PC-9 (cell line): Measurements from ENCODE around the gene IL5RA. TPM values are rescaled to one million over a fixed set of nuclear protein-coding genes. Genes with fewer than 3 reads are reported as not detected.

ENCODE experiments used
- BruUV-seq: library from RNA; stranded (reverse); fragments of 400-500 nt; replicated peaks from 2 replicates; lab custom pipeline; 2021; lab: Mats Ljungman, UMichigan
- CTCF ChIA-PET: fragments of 300-600 bp; sonication (Branson Sonifier 250); formaldehyde crosslinking; loops from one replicate; lab custom pipeline; 2022; ENCODE audit warnings: antibody characterized with exemption; lab: Charles Lee
- POLR2A ChIA-PET: fragments of 300-600 bp; sonication (Branson Sonifier 250); formaldehyde crosslinking; loops from one replicate; lab custom pipeline; 2022; ENCODE audit warnings: antibody characterized with exemption; ENCODE audit not compliant: unreplicated experiment; lab: Charles Lee
- DNase-seq, 2 experiments: peaks; one replicate each; pipeline versions ENCODE4 v3.0.0 to v3.0.0-alpha.2; 2015 to 2022; ENCODE audit warnings: mixed read lengths in 1 of 2
- H2AFZ ChIP-seq: fragments of 200-600 bp; sonication (generic); 2 replicates; pipeline ENCODE4 v1.8.1; 2017; ENCODE audit warnings: antibody characterized with exemption
- H3F3A ChIP-seq: fragments of 200-600 bp; sonication (generic); 2 replicates; pipeline ENCODE4 v1.8.1; 2017; ENCODE audit warnings: antibody characterized with exemption, mild to moderate bottlenecking, low read depth; ENCODE audit not compliant: insufficient read depth
- H3K27ac ChIP-seq: fragments of 200-600 bp; sonication (generic); 2 replicates; pipeline ENCODE4 v1.6.1; 2016; ENCODE audit warnings: mixed run types
- H3K27me3 ChIP-seq: fragments of 200-600 bp; sonication (generic); 2 replicates; pipeline ENCODE4 v1.6.1; 2016; ENCODE audit warnings: low read depth, mixed run types; ENCODE audit not compliant: insufficient read depth
- H3K36me3 ChIP-seq: fragments of 200-600 bp; sonication (generic); 2 replicates; pipeline ENCODE4 v1.6.1; 2016; ENCODE audit warnings: low read depth, mixed run types
- H3K4me1 ChIP-seq: fragments of 200-600 bp; sonication (generic); replicated peaks from 2 replicates; pipeline ENCODE4 v1.6.1; 2016; ENCODE audit warnings: mixed run types; ENCODE audit not compliant: insufficient read depth
- H3K4me2 ChIP-seq: fragments of 200-600 bp; sonication (generic); 2 replicates; pipeline ENCODE4 v1.6.1; 2017; ENCODE audit warnings: mixed run types
- H3K4me3 ChIP-seq: fragments of 200-600 bp; sonication (generic); 2 replicates; pipeline ENCODE4 v1.6.1; 2016; ENCODE audit warnings: mixed run types
- H3K79me2 ChIP-seq: fragments of 200-600 bp; sonication (generic); 2 replicates; pipeline ENCODE4 v1.6.1; 2017; ENCODE audit warnings: low read depth, mixed run types
- H3K9me2 ChIP-seq: fragments of 200-600 bp; sonication (generic); 2 replicates; pipeline ENCODE4 v1.8.1; 2017; ENCODE audit warnings: mild to moderate bottlenecking; ENCODE audit not compliant: insufficient read depth
- H3K9me3 ChIP-seq: fragments of 200-600 bp; sonication (generic); 2 replicates; pipeline ENCODE4 v1.8.1; 2016; ENCODE audit warnings: low read depth; ENCODE audit not compliant: insufficient read depth
- H4K20me1 ChIP-seq: fragments of 200-600 bp; sonication (generic); 2 replicates; pipeline ENCODE4 v1.8.1; 2017; ENCODE audit not compliant: insufficient read depth
- EZH2 ChIP-seq: fragments of 200-600 bp; sonication (generic); IDR thresholded peaks from 2 replicates; pipeline ENCODE4 v1.8.0; 2017; ENCODE audit warnings: antibody characterized with exemption, low read depth
- intact Hi-C: fragments of 100-400 bp; cut with micrococcal nuclease; formaldehyde crosslinking; loops from one replicate; pipeline ENCODE4 v1.10.0; 2022; ENCODE audit not compliant: unreplicated experiment
- total RNA-seq: library from RNA; stranded (reverse); gene quantifications from 2 replicates; pipeline ENCODE4 v1.2.3, GENCODE V29; 2021
- TF ChIP-seq, protein P1 (sequence below): fragments of 200-600 bp; sonication (generic); conservative IDR thresholded peaks from 2 replicates; pipeline ENCODE4 v1.6.1; 2017; ENCODE audit warnings: mixed run types, antibody characterized with exemption, mild to moderate bottlenecking, moderate library complexity

Gene IL5RA
- total RNA-seq, 1 experiment from 2014 or later: not detected

DNA sequence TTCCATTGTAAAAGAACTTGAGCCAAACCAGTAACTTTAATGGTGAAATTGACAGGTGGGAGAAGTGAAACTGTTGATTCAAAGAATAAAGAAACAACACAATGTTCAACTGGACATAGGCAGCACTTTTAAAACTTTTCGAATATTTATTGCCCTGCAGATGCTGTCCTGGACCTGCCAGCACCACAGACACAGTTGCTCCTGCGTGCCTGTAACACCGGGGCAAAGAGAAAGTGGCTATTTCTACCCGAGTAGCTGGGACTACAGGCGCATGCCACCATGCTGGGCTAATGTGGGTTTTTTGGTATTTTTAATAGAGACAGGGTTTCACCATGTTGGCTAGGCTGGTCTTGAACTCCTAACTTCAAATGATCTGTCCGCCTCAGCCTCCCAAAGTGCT lies 7.4 kb downstream of the IL5RA start:
- no peak for TF ChIP-seq EZH2
- TF ChIP-seq, protein P1, sequence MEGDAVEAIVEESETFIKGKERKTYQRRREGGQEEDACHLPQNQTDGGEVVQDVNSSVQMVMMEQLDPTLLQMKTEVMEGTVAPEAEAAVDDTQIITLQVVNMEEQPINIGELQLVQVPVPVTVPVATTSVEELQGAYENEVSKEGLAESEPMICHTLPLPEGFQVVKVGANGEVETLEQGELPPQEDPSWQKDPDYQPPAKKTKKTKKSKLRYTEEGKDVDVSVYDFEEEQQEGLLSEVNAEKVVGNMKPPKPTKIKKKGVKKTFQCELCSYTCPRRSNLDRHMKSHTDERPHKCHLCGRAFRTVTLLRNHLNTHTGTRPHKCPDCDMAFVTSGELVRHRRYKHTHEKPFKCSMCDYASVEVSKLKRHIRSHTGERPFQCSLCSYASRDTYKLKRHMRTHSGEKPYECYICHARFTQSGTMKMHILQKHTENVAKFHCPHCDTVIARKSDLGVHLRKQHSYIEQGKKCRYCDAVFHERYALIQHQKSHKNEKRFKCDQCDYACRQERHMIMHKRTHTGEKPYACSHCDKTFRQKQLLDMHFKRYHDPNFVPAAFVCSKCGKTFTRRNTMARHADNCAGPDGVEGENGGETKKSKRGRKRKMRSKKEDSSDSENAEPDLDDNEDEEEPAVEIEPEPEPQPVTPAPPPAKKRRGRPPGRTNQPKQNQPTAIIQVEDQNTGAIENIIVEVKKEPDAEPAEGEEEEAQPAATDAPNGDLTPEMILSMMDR: no peak
- POLR2A ChIA-PET: no interaction called here

DNA sequence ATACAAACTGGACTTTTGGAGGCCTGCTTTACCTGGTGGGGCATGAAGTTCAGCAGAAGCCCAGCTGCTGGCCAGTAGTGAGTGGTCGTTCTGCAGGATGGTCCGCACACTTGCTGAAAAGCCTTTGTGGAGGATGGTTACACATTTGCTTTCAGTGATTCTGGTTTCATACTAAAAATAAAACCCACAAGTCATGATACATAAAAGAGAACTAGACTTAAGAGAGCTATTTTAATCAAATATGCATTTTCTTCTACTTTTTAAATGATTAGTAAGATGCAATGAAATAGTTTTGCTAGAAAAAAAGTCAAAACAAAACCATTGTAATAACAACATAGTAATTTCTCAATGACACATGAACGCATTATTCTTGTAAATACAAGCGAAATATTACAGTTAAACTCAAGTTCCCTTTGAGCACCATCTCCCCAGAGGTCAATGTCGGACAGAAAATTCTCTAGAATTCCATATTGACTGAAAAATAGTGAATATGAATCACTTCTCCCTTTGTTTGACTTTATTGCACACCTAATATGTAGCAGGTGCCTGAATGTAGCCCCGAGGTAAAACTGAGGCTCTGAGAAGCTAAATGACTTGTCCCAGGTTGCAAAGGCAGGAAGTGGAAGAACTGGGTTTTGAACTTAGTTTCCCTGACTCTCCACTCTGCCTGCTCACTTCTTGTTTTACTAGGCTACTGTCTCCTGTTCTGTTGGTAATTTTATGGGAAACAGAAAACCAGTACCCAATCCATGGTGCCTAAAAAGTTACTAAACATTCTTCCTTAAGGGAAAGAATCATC lies 8.3 kb downstream of the IL5RA start:
- Histone ChIP-seq H3K36me3 (no peaks in the 10 kb centered on the region), H3K4me1 (no peaks in the 10 kb centered on the region), H3K4me2 (no peak overlapping the region), H3K27ac (no peak overlapping the region), H3K27me3 (peaks cover 15% of the 10 kb centered on the region), H4K20me1 (no peaks in the 10 kb centered on the region), H3F3A (no peaks in the 10 kb centered on the region), H3K9me2 (no peaks in the 10 kb centered on the region), H2AFZ (no peak overlapping the region), H3K79me2 (no peaks in the 10 kb centered on the region), H3K4me3 (no peak overlapping the region), H3K9me3 (no peaks in the 10 kb centered on the region)
- TF ChIP-seq, protein P1: no peak
- TF ChIP-seq EZH2: no peak
- no TSS peak for BruUV-seq
- ChIA-PET POLR2A (no interaction called here), CTCF (no interaction called here)
- DNase-seq: no peak
- intact Hi-C loops: no loop called here

More for the DNA sequence above, 7.4 kb downstream of the IL5RA start:
- Histone ChIP-seq H3K9me3 (no peaks in the 10 kb centered on the region), H3K4me1 (no peaks in the 10 kb centered on the region), H3K27ac (no peak overlapping the region), H3K79me2 (no peaks in the 10 kb centered on the region), H3K36me3 (no peaks in the 10 kb centered on the region), H3K4me2 (no peak overlapping the region), H2AFZ (no peak overlapping the region), H3K4me3 (no peak overlapping the region), H4K20me1 (no peaks in the 10 kb centered on the region), H3K9me2 (no peaks in the 10 kb centered on the region), H3K27me3 (peaks cover 15% of the 10 kb centered on the region), H3F3A (no peaks in the 10 kb centered on the region)
- CTCF ChIA-PET: no interaction called here
- intact Hi-C loops: no loop called here
- BruUV-seq: no TSS peak
- DNase-seq: no peak

DNA sequence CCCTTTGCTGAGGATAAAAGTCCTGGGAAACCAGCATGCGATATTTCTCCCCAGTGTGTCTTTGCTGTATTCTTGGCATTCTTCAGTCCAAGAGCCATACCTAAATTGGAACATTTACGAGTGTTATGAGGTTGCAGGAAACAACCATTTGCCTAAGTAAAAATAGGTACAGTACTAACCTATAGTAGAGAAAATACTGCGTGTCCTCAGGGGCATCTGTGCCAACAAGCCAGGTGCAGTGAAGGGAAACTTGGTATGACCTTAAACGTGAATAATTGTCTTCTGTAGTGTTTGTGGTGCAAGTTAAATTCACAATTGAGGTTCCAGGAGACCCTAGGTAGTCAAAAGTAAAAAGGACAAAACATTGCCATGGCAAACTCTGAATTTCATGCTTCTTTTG lies 12.2 kb downstream of the IL5RA start:
- Histone ChIP-seq H3F3A (no peaks in the 10 kb centered on the region), H3K4me1 (no peaks in the 10 kb centered on the region), H3K36me3 (no peaks in the 10 kb centered on the region), H3K79me2 (no peaks in the 10 kb centered on the region), H3K4me3 (no peak overlapping the region), H2AFZ (no peak overlapping the region), H3K9me2 (no peaks in the 10 kb centered on the region), H3K4me2 (no peak overlapping the region), H3K27ac (no peak overlapping the region), H4K20me1 (no peaks in the 10 kb centered on the region), H3K27me3 (peaks cover 15% of the 10 kb centered on the region; the same call in 1 of the 2 replicates), H3K9me3 (no peaks in the 10 kb centered on the region)
- intact Hi-C loops: no loop called here
- ChIA-PET CTCF (no interaction called here), POLR2A (no interaction called here)
- no peak for DNase-seq
- TF ChIP-seq, protein P1: no peak
- no peak for TF ChIP-seq EZH2
- BruUV-seq: no TSS peak
